ENCODE measurements around the gene PRDM4. TPM values are rescaled to one million over a fixed set of nuclear protein-coding genes. Genes with fewer than 3 reads are reported as not detected.

Gene PRDM4
- total and polyA plus RNA-seq, 2 experiments from 2014 or later, result 11.7 to 18.3 TPM

GRCh38 chr12:107685360-107686248 is 75.3 kb downstream of the PRDM4 start, which contains the start of gene PWP1:
TSS of gene PWP1 (plus strand) at chr12:107685799. CDS start at chr12:107685900, 101 bp downstream.
- H3K9ac ChIP-seq, result peak within 1 kb of the TSS; percentile 99
- no peaks in the 10 kb centered on the region for H3K9me3 ChIP-seq (ENCODE audit: low read depth)
- no peaks in the 10 kb centered on the region for H3K9me2 ChIP-seq (ENCODE audit: insufficient read depth)
- peaks cover 51% of the 10 kb centered on the region for H3K79me2 ChIP-seq (ENCODE audit: insufficient read depth)
- in situ Hi-C loops (cut with MboI), result no loop called here
- WGBS, 2 experiments (ENCODE audit: low coverage in 1 of 2, low lambda C conversion rate in 2 of 2, missing lambda C conversion rate in 2 of 2), result 1% methylated on average over 51 of the region's 51 CpGs
- TF ChIP-seq EZH2 (IDR thresholded peaks at IDR 0.05; ENCODE audit: insufficient read depth, poor library complexity, severe bottlenecking), result no peak
- no peak for TF ChIP-seq EZH2phosphoT487 (IDR thresholded peaks at IDR 0.05; ENCODE audit: insufficient read depth, low read depth)
- peak within 1 kb of the TSS; percentile 93 for H2AFZ ChIP-seq
- H4K20me1 ChIP-seq (ENCODE audit: insufficient read depth), result no peaks in the 10 kb centered on the region
- peaks cover 12% of the 10 kb centered on the region for H3F3A ChIP-seq (ENCODE audit: insufficient read depth)
- H3K36me3 ChIP-seq (ENCODE audit: low read depth), result peaks cover 20% of the 10 kb centered on the region
- H3K27ac ChIP-seq, result peak within 1 kb of the TSS; percentile 88
- peak within 1 kb of the TSS; percentile 100 for H3K4me2 ChIP-seq (ENCODE audit: unreplicated experiment)
- H3K4me1 ChIP-seq (ENCODE audit: insufficient read depth), result peaks cover 19% of the 10 kb centered on the region
- peak; percentile 98 for DNase-seq
- peaks cover under 1% of the 10 kb centered on the region for H3K27me3 ChIP-seq (replicated peaks; ENCODE audit: insufficient read depth)
- H3K4me3 ChIP-seq, result peak within 1 kb of the TSS; percentile 100

- no peaks in the 10 kb centered on the region for H3K9me2 ChIP-seq (ENCODE audit: insufficient read depth)
- peaks cover 14% of the 10 kb centered on the region for H3K36me3 ChIP-seq (ENCODE audit: low read depth)
- in situ Hi-C loops (cut with MboI), result no loop called here
- peaks cover 12% of the 10 kb centered on the region for H3F3A ChIP-seq (ENCODE audit: insufficient read depth)
- peaks cover 7% of the 10 kb centered on the region for H3K27me3 ChIP-seq (replicated peaks; ENCODE audit: insufficient read depth)
- peaks cover 19% of the 10 kb centered on the region for H3K4me1 ChIP-seq (ENCODE audit: insufficient read depth)
- H4K20me1 ChIP-seq (ENCODE audit: insufficient read depth), result no peaks in the 10 kb centered on the region
- H3K4me3 ChIP-seq, result peak overlapping the region; percentile 100
- H3K4me2 ChIP-seq (ENCODE audit: unreplicated experiment), result peak overlapping the region; percentile 100
- H3K9ac ChIP-seq, result peak overlapping the region; percentile 99
- TF ChIP-seq EZH2phosphoT487 (IDR thresholded peaks at IDR 0.05; ENCODE audit: insufficient read depth, low read depth) (no peak), EZH2 (IDR thresholded peaks at IDR 0.05; ENCODE audit: insufficient read depth, poor library complexity, severe bottlenecking) (no peak)
- H2AFZ ChIP-seq, result peak overlapping the region; percentile 93
- peaks cover 45% of the 10 kb centered on the region for H3K79me2 ChIP-seq (ENCODE audit: insufficient read depth)
- WGBS, 2 experiments (ENCODE audit: low coverage in 1 of 2, low lambda C conversion rate in 2 of 2, missing lambda C conversion rate in 2 of 2), result 23% methylated on average over 9 of the region's 9 CpGs
- DNase-seq, result peak; percentile 53
- peak overlapping the region; percentile 88 for H3K27ac ChIP-seq
- no peaks in the 10 kb centered on the region for H3K9me3 ChIP-seq (ENCODE audit: low read depth)
These were observed 76.0 kb downstream of the PRDM4 start for GRCh38 chr12:107684990-107685359.

GRCh38 chr12:107684029-107684795 is 76.7 kb downstream of the PRDM4 start:
- no peaks in the 10 kb centered on the region for H4K20me1 ChIP-seq (ENCODE audit: insufficient read depth)
- H3K79me2 ChIP-seq (ENCODE audit: insufficient read depth), result peaks cover 37% of the 10 kb centered on the region
- H3K4me1 ChIP-seq (ENCODE audit: insufficient read depth), result peaks cover 19% of the 10 kb centered on the region
- H3K4me2 ChIP-seq (ENCODE audit: unreplicated experiment), result peak overlapping the region; percentile 100
- peak overlapping the region; percentile 88 for H3K27ac ChIP-seq
- H3K9me3 ChIP-seq (ENCODE audit: low read depth), result no peaks in the 10 kb centered on the region
- H3K27me3 ChIP-seq (replicated peaks; ENCODE audit: insufficient read depth), result peaks cover 14% of the 10 kb centered on the region
- 31 to 32% methylated on average over 3 of the region's 3 CpGs for WGBS, 2 experiments (ENCODE audit: low coverage in 1 of 2, low lambda C conversion rate in 2 of 2, missing lambda C conversion rate in 2 of 2)
- H3K36me3 ChIP-seq (ENCODE audit: low read depth), result peaks cover 8% of the 10 kb centered on the region
- peak overlapping the region; percentile 100 for H3K4me3 ChIP-seq
- DNase-seq, result peak; percentile 70
- no peak for TF ChIP-seq EZH2 (IDR thresholded peaks at IDR 0.05; ENCODE audit: insufficient read depth, poor library complexity, severe bottlenecking)
- TF ChIP-seq EZH2phosphoT487 (IDR thresholded peaks at IDR 0.05; ENCODE audit: insufficient read depth, low read depth), result no peak
- peak overlapping the region; percentile 99 for H3K9ac ChIP-seq
- peak overlapping the region; percentile 93 for H2AFZ ChIP-seq
- in situ Hi-C loops (cut with MboI), result no loop called here
- peaks cover 12% of the 10 kb centered on the region for H3F3A ChIP-seq (ENCODE audit: insufficient read depth)
- no peaks in the 10 kb centered on the region for H3K9me2 ChIP-seq (ENCODE audit: insufficient read depth)

Other genes starting within 250 kb of the PRDM4 start
- gene PWP1, start 75.3 kb downstream of the PRDM4 start, total RNA-seq (2014; rRNA removed; shearing (Covaris generic)), result 73.7 and 96.5 TPM in 2 replicates
- gene PWP1, start 75.3 kb downstream of the PRDM4 start, polyA plus RNA-seq (2016; fragmentation: Nextera tagmentation; extraction: Ambion mirVana), result 97.0 and 108 TPM in 2 replicates
- not detected in 2 replicates for gene ASCL4, start 13.6 kb upstream of the PRDM4 start, total RNA-seq (2014; rRNA removed; shearing (Covaris generic))
- gene ASCL4, start 13.6 kb upstream of the PRDM4 start, polyA plus RNA-seq (2016; fragmentation: Nextera tagmentation; extraction: Ambion mirVana), result not detected in 2 replicates